Neural progenitor cell (in vitro differentiated cells): ENCODE measurements around the gene NR1D2. TPM values are rescaled to one million over a fixed set of nuclear protein-coding genes. Genes with fewer than 3 reads are reported as not detected.
A peak's percentile ranks its signal among the peaks of the same experiment; 100 is the strongest.

ENCODE experiments used
- DNase-seq: peaks from one replicate; pipeline ENCODE4 v3.0.0-alpha.2; 2016; ENCODE audit warnings: low spot score
- H2AFZ ChIP-seq: fragments of 200-600 bp; sonication (generic); replicated peaks from 2 replicates; pipeline ENCODE4 v1.6.1; 2016; ENCODE audit warnings: antibody characterized with exemption
- H3F3A ChIP-seq: fragments of 200-600 bp; sonication (generic); 2 replicates; pipeline ENCODE4 v1.6.1; 2016; ENCODE audit warnings: antibody characterized with exemption, low read depth
- H3K27ac ChIP-seq: fragments of 200-600 bp; sonication (generic); 2 replicates; pipeline ENCODE4 v1.5.1; 2016; ENCODE audit warnings: mild to moderate bottlenecking
- H3K27me3 ChIP-seq: fragments of 200-600 bp; sonication (generic); 2 replicates; pipeline ENCODE4 v1.6.1; 2016; ENCODE audit warnings: mild to moderate bottlenecking, moderate library complexity
- H3K36me3 ChIP-seq: fragments of 200-600 bp; sonication (generic); 2 replicates; pipeline ENCODE4 v1.5.1; 2016
- H3K4me1 ChIP-seq: fragments of 200-600 bp; sonication (generic); 2 replicates; pipeline ENCODE4 v1.6.1; 2016; ENCODE audit warnings: mixed run types
- H3K4me2 ChIP-seq: fragments of 200-600 bp; sonication (generic); 2 replicates; pipeline ENCODE4 v1.6.1; 2016
- H3K4me3 ChIP-seq: fragments of 200-600 bp; sonication (generic); 2 replicates; pipeline ENCODE4 v1.5.1; 2016
- H3K79me2 ChIP-seq: fragments of 200-600 bp; sonication (generic); 2 replicates; pipeline ENCODE4 v1.6.1; 2016; ENCODE audit warnings: low read depth
- H3K9ac ChIP-seq: fragments of 200-600 bp; sonication (generic); 2 replicates; pipeline ENCODE4 v1.6.1; 2016
- H3K9me3 ChIP-seq: fragments of 200-600 bp; sonication (generic); 2 replicates; pipeline ENCODE4 v1.5.1; 2016; ENCODE audit warnings: low read depth
- H4K20me1 ChIP-seq: fragments of 200-600 bp; sonication (generic); 2 replicates; pipeline ENCODE4 v1.6.1; 2016; ENCODE audit warnings: low read depth
- H3K27ac Mint-ChIP-seq: 3 replicates; pipeline ENCODE4 v1.8.0; 2021; ENCODE audit warnings: mixed read lengths
- H3K27me3 Mint-ChIP-seq: 2 replicates; pipeline ENCODE4 v1.8.0; 2022; ENCODE audit warnings: low read depth, mild to moderate bottlenecking, inconsistent platforms, moderate library complexity, mixed read lengths; ENCODE audit not compliant: insufficient read depth
- H3K36me3 Mint-ChIP-seq: 3 replicates; pipeline ENCODE4 v1.8.0; 2021; ENCODE audit warnings: mixed read lengths
- H3K4me1 Mint-ChIP-seq: 3 replicates; pipeline ENCODE4 v1.8.0; 2021; ENCODE audit warnings: mixed read lengths
- H3K4me3 Mint-ChIP-seq: 3 replicates; pipeline ENCODE4 v1.8.0; 2021; ENCODE audit warnings: mild to moderate bottlenecking, moderate library complexity, mixed read lengths
- H3K9me3 Mint-ChIP-seq: 3 replicates; pipeline ENCODE4 v1.8.0; 2020; ENCODE audit warnings: mixed read lengths
- CTCF ChIP-seq: fragments of 200-600 bp; sonication (generic); IDR thresholded peaks from 2 replicates; pipeline ENCODE4 v1.5.1; 2017; ENCODE audit warnings: antibody characterized with exemption, mild to moderate bottlenecking
- EZH2 ChIP-seq: fragments of 200-600 bp; sonication (generic); IDR thresholded peaks from 2 replicates; pipeline ENCODE4 v1.6.1; 2017; ENCODE audit warnings: antibody characterized with exemption, mild to moderate bottlenecking, moderate library complexity
- EZH2phosphoT487 ChIP-seq: fragments of 200-600 bp; sonication (generic); IDR thresholded peaks from 2 replicates; pipeline ENCODE4 v1.6.1; 2017; ENCODE audit warnings: antibody characterized with exemption
- total RNA-seq: library from RNA; depleted of rRNA; stranded (reverse); fragments of >200 nt; gene quantifications from 2 replicates; pipeline ENCODE4 v1.2.3, GENCODE V29; 2015; ENCODE audit warnings: low replicate concordance

Gene NR1D2
- total RNA-seq, 1 donor from 2014 or later = 43.7 TPM

GRCh38 chr3:23991306-23991682, 46.2 kb downstream of the NR1D2 start:
- Histone ChIP-seq H3K36me3 (no peaks in the 10 kb centered on the region), H3K4me3 (no peak overlapping the region), H3K27me3 (no peaks in the 10 kb centered on the region), H2AFZ (peak overlapping the region; percentile 1), H3K79me2 (no peaks in the 10 kb centered on the region), H3F3A (peaks cover 17% of the 10 kb centered on the region), H3K4me2 (peak overlapping the region; percentile 56), H3K9ac (no peak overlapping the region), H3K4me1 (peaks cover 21% of the 10 kb centered on the region), H4K20me1 (no peaks in the 10 kb centered on the region), H3K9me3 (no peaks in the 10 kb centered on the region), H3K27ac (peak overlapping the region; percentile 49)
- Mint-ChIP-seq H3K36me3 (peaks cover 2% of the 10 kb centered on the region), H3K4me1 (peaks cover 29% of the 10 kb centered on the region), H3K9me3 (peaks cover 4% of the 10 kb centered on the region), H3K4me3 (no peak overlapping the region), H3K27ac (peak overlapping the region; percentile 90), H3K27me3 (peaks cover 2% of the 10 kb centered on the region)
- DNase-seq = no peak
- TF ChIP-seq EZH2 = no peak
- no peak for TF ChIP-seq EZH2phosphoT487
- no peak for TF ChIP-seq CTCF

GRCh38 chr3:23991683-23992628, 46.9 kb downstream of the NR1D2 start:
- Mint-ChIP-seq H3K4me3 (no peak overlapping the region), H3K27me3 (peaks cover 2% of the 10 kb centered on the region), H3K36me3 (peaks cover 2% of the 10 kb centered on the region), H3K27ac (peak overlapping the region; percentile 90), H3K4me1 (peaks cover 29% of the 10 kb centered on the region), H3K9me3 (peaks cover 3% of the 10 kb centered on the region)
- H3K4me2 ChIP-seq = peak overlapping the region; percentile 56
- H4K20me1 ChIP-seq = no peaks in the 10 kb centered on the region
- TF ChIP-seq EZH2 (no peak), CTCF (no peak), EZH2phosphoT487 (no peak)
- peaks cover 21% of the 10 kb centered on the region for H3K4me1 ChIP-seq
- no peaks in the 10 kb centered on the region for H3K36me3 ChIP-seq
- H3K9me3 ChIP-seq = no peaks in the 10 kb centered on the region
- DNase-seq = peak; percentile 31
- no peak overlapping the region for H3K27ac ChIP-seq
- peak overlapping the region; percentile 1 for H2AFZ ChIP-seq
- no peaks in the 10 kb centered on the region for H3K27me3 ChIP-seq
- no peak overlapping the region for H3K9ac ChIP-seq
- no peak overlapping the region for H3K4me3 ChIP-seq
- peaks cover 17% of the 10 kb centered on the region for H3F3A ChIP-seq
- H3K79me2 ChIP-seq = no peaks in the 10 kb centered on the region

- no peak for TF ChIP-seq CTCF
- TF ChIP-seq EZH2 = no peak
- TF ChIP-seq EZH2phosphoT487 = no peak
- Histone ChIP-seq H3K4me2 (no peak overlapping the region), H3K27ac (no peak overlapping the region), H3K9me3 (no peaks in the 10 kb centered on the region), H3K27me3 (no peaks in the 10 kb centered on the region), H2AFZ (no peak overlapping the region), H3K4me1 (peaks cover 21% of the 10 kb centered on the region), H3K36me3 (no peaks in the 10 kb centered on the region), H4K20me1 (no peaks in the 10 kb centered on the region), H3K79me2 (no peaks in the 10 kb centered on the region), H3K4me3 (no peak overlapping the region), H3K9ac (no peak overlapping the region), H3F3A (peaks cover 17% of the 10 kb centered on the region)
- Mint-ChIP-seq H3K27me3 (peaks cover 2% of the 10 kb centered on the region), H3K4me1 (peaks cover 29% of the 10 kb centered on the region), H3K27ac (no peak overlapping the region), H3K9me3 (peaks cover 2% of the 10 kb centered on the region), H3K36me3 (peaks cover 2% of the 10 kb centered on the region), H3K4me3 (no peak overlapping the region)
- no peak for DNase-seq
These were observed 48.6 kb downstream of the NR1D2 start for GRCh38 chr3:23993556-23994243.
